Hepatocyte (in vitro differentiated cells): ENCODE data around the gene TASP1.

Source experiments
- CTCF ChIP-seq: fragments of 200-600 bp; sonication (generic); IDR thresholded peaks from 2 replicates; pipeline ENCODE4 v1.5.1; 2016; ENCODE audit warnings: antibody characterized with exemption, mild to moderate bottlenecking; ENCODE audit not compliant: poor library complexity
- EZH2 ChIP-seq: fragments of 200-600 bp; sonication (generic); IDR thresholded peaks from 2 replicates; pipeline ENCODE4 v1.6.1; 2016; ENCODE audit warnings: antibody characterized with exemption, mild to moderate bottlenecking, borderline replicate concordance
- EZH2phosphoT487 ChIP-seq: fragments of 200-600 bp; sonication (generic); IDR thresholded peaks from one replicate; pipeline ENCODE4 v1.6.1; 2018; ENCODE audit warnings: antibody characterized with exemption, mild to moderate bottlenecking, low read depth, moderate library complexity; ENCODE audit not compliant: unreplicated experiment, severe bottlenecking

- TF ChIP-seq CTCF (no peak), EZH2 (no peak), EZH2phosphoT487 (no peak)
These were observed 246.3 kb downstream of the TASP1 start for GRCh38 chr20:13392391-13392790.
